WTC11 (cell line): Measurements from ENCODE around the gene GALM. TPM values are rescaled to one million over a fixed set of nuclear protein-coding genes. Genes with fewer than 3 reads are reported as not detected.

Source experiments
- ATAC-seq: fragments of 200-7000 bp; cut with Tn5 transposase; 2 replicates; pipeline ENCODE4 v1.10.0; 2021; ENCODE audit warnings: mild to moderate bottlenecking, moderate library complexity
- CTCF ChIA-PET: fragments of 300-600 bp; sonication (Branson Sonifier 250); formaldehyde crosslinking; loops from one replicate; lab custom pipeline; 2021; ENCODE audit warnings: antibody characterized with exemption; lab: Charles Lee
- POLR2A ChIA-PET: fragments of 350-600 bp; sonication (Branson Sonifier 250); formaldehyde crosslinking; loops from one replicate; lab custom pipeline; 2021; ENCODE audit warnings: antibody characterized with exemption; lab: Charles Lee
- DNase-seq: peaks from one replicate; pipeline ENCODE4 v3.0.0; 2021; ENCODE audit warnings: low spot score
- H3K27ac Mint-ChIP-seq: 2 replicates; pipeline ENCODE4 v1.8.0; 2021; ENCODE audit warnings: mixed read lengths
- H3K27me3 Mint-ChIP-seq: 2 replicates; pipeline ENCODE4 v1.8.0; 2021; ENCODE audit warnings: low read depth, mild to moderate bottlenecking, moderate library complexity, mixed read lengths
- H3K36me3 Mint-ChIP-seq: 2 replicates; pipeline ENCODE4 v1.8.0; 2021; ENCODE audit warnings: mixed read lengths
- H3K4me1 Mint-ChIP-seq: 2 replicates; pipeline ENCODE4 v1.8.0; 2022; ENCODE audit warnings: mixed read lengths
- H3K4me3 Mint-ChIP-seq: 2 replicates; pipeline ENCODE4 v1.8.0; 2021; ENCODE audit warnings: mild to moderate bottlenecking, moderate library complexity, mixed read lengths
- H3K9me3 Mint-ChIP-seq: 2 replicates; pipeline ENCODE4 v1.8.0; 2021; ENCODE audit warnings: mixed read lengths
- AFF4 ChIP-seq: sonication (generic); formaldehyde crosslinking; IDR thresholded peaks from 2 replicates; pipeline ENCODE4 v1.8.1; 2023; ENCODE audit warnings: mild to moderate bottlenecking, missing genetic modification reagents, borderline replicate concordance
- AR ChIP-seq: fragments of 250-450 bp; sonication (Bioruptor Pico); IDR thresholded peaks from 2 replicates; pipeline ENCODE4 v1.9.0; 2021; ENCODE audit warnings: mild to moderate bottlenecking
- ATF2 ChIP-seq: sonication (generic); formaldehyde crosslinking; IDR thresholded peaks from 2 replicates; pipeline ENCODE4 v1.8.1; 2022; ENCODE audit warnings: low read depth, missing genetic modification reagents, borderline replicate concordance
- CREB1 ChIP-seq: sonication (generic); formaldehyde crosslinking; IDR thresholded peaks from 2 replicates; pipeline ENCODE4 v1.8.0; 2023; ENCODE audit warnings: mild to moderate bottlenecking, missing genetic modification reagents
- CREM ChIP-seq: sonication (generic); formaldehyde crosslinking; IDR thresholded peaks from 2 replicates; pipeline ENCODE4 v1.8.1; 2022; ENCODE audit warnings: mild to moderate bottlenecking, missing genetic modification reagents, moderate library complexity
- EMX1 ChIP-seq: fragments of 250-450 bp; sonication (Bioruptor Pico); IDR thresholded peaks from 2 replicates; pipeline ENCODE4 v1.8.0; 2021; ENCODE audit warnings: mild to moderate bottlenecking
- FOXJ3 ChIP-seq: sonication (generic); formaldehyde crosslinking; IDR thresholded peaks from 2 replicates; pipeline ENCODE4 v1.9.0; 2021; ENCODE audit warnings: missing genetic modification reagents, mild to moderate bottlenecking, borderline replicate concordance
- FOXP1 ChIP-seq: sonication (generic); formaldehyde crosslinking; IDR thresholded peaks from 2 replicates; pipeline ENCODE4 v1.8.0; 2022; ENCODE audit warnings: missing genetic modification reagents, mild to moderate bottlenecking, moderate library complexity, borderline replicate concordance
- JUN ChIP-seq: sonication (generic); formaldehyde crosslinking; IDR thresholded peaks from 2 replicates; pipeline ENCODE4 v1.8.0; 2023; ENCODE audit warnings: mild to moderate bottlenecking, missing genetic modification reagents
- MAX ChIP-seq: sonication (generic); formaldehyde crosslinking; IDR thresholded peaks from 2 replicates; pipeline ENCODE4 v1.8.0; 2022; ENCODE audit warnings: mild to moderate bottlenecking, missing genetic modification reagents
- NFATC4 ChIP-seq: fragments of 250-450 bp; sonication (Bioruptor Pico); IDR thresholded peaks from 2 replicates; pipeline ENCODE4 v1.9.0; 2021; ENCODE audit warnings: mild to moderate bottlenecking
- NFE2L1 ChIP-seq: sonication (generic); formaldehyde crosslinking; IDR thresholded peaks from 2 replicates; pipeline ENCODE4 v1.8.1; 2023; ENCODE audit warnings: missing genetic modification reagents
- PRRX2 ChIP-seq: fragments of 250-450 bp; sonication (Bioruptor Pico); IDR thresholded peaks from 2 replicates; pipeline ENCODE4 v1.8.0; 2021; ENCODE audit warnings: mild to moderate bottlenecking
- SMAD3 ChIP-seq: sonication (generic); formaldehyde crosslinking; IDR thresholded peaks from 2 replicates; pipeline ENCODE4 v1.8.0; 2022; ENCODE audit warnings: missing genetic modification reagents, mild to moderate bottlenecking, borderline replicate concordance
- TCF7 ChIP-seq: sonication (generic); formaldehyde crosslinking; IDR thresholded peaks from 2 replicates; pipeline ENCODE4 v1.8.0; 2022; ENCODE audit warnings: mild to moderate bottlenecking, low read depth, missing genetic modification reagents, moderate library complexity
- USF2 ChIP-seq: sonication (generic); formaldehyde crosslinking; IDR thresholded peaks from 2 replicates; pipeline ENCODE4 v1.8.1; 2023; ENCODE audit warnings: mild to moderate bottlenecking, missing genetic modification reagents, moderate library complexity
- ZNF138 ChIP-seq: sonication (generic); formaldehyde crosslinking; conservative IDR thresholded peaks from 2 replicates; pipeline ENCODE4 v1.8.1; 2022; ENCODE audit warnings: mild to moderate bottlenecking, moderate library complexity, missing genetic modification reagents
- ZNF396 ChIP-seq: fragments of 250-450 bp; sonication (Bioruptor Pico); IDR thresholded peaks from 2 replicates; pipeline ENCODE4 v1.8.0; 2021; ENCODE audit warnings: mild to moderate bottlenecking, moderate library complexity, borderline replicate concordance
- ZNF671 ChIP-seq: fragments of 250-450 bp; sonication (Bioruptor Pico); IDR thresholded peaks from 2 replicates; pipeline ENCODE4 v1.8.0; 2021; ENCODE audit warnings: mild to moderate bottlenecking
- total RNA-seq: library from RNA; stranded (reverse); gene quantifications from 3 replicates; pipeline ENCODE4 v1.2.3, GENCODE V29; 2021
- TF ChIP-seq, protein P1 (sequence below): fragments of 250-450 bp; sonication (Bioruptor Pico); IDR thresholded peaks from 2 replicates; pipeline ENCODE4 v1.9.0; 2021; ENCODE audit warnings: mild to moderate bottlenecking
- TF ChIP-seq, protein P2 (sequence below): sonication (generic); formaldehyde crosslinking; IDR thresholded peaks from 2 replicates; pipeline ENCODE4 v1.8.0; 2023; ENCODE audit warnings: missing genetic modification reagents

Gene GALM
- total RNA-seq, 1 experiment from 2014 or later: 11.2 TPM

DNA sequence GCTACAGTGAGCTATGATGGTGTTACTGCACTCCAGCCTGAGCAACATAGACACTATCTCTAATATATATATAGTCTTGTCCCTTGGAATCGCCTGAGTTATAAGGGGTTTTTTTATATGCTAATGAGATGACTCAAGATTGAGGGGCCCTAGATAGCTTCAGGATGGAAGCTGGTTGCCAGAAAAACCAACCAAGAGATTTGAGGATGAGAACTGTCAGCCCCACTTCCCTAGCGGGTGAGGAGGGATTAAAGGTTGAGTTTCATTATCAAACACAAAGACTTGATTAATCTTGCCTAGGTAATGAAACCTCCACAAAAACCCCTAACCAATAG lies 12.6 kb upstream of the GALM start (continued):
- TF ChIP-seq AFF4 (no peak), AR (no peak), MAX (CRISPR knock-in tag) (no peak), CREB1 (CRISPR knock-in tag) (no peak), FOXJ3 (CRISPR knock-in tag) (no peak), ATF2 (CRISPR knock-in tag) (no peak)
- TF ChIP-seq, protein P1, sequence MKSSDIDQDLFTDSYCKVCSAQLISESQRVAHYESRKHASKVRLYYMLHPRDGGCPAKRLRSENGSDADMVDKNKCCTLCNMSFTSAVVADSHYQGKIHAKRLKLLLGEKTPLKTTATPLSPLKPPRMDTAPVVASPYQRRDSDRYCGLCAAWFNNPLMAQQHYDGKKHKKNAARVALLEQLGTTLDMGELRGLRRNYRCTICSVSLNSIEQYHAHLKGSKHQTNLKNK (CRISPR knock-in tag): no peak

DNA sequence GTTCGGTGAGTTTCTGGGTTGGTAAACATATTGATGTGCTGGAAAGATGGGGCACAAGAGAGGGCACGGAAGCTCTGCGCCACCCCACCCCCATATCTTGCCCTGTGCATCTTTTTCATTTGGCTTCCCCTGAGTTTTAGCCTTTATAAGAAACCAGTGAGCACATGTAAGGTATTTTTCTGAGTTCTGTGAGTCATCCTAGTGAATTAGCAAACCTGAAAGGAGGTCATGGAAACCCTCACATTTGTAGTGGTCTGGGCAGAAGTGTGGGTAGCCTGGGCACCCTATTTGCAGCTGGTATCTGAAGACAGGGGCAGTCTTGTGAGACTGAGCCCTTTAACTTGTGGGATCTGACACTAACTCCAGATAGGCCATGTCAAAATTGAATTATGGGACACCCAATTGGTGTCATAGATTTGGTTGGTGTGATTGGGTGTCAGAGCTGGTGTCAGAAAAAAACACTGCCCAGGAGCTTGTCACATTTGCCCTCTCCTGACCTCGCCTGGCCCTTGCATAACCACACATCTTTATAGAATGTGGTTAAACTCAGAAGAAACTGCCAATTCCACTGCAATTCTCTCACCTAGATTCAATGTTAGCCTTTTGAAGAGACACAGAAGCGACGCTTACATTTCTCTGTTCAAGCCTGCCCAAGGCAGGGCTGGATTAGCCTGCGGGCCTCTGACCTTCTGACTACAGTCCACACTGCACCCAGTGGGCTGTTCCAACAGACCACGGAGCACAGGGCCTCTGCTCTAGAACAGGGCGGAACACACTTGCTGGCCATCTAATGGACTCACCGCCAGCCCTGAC lies 12.0 kb upstream of the GALM start:
- H3K9me3 Mint-ChIP-seq: no peaks in the 10 kb centered on the region
- no peaks in the 10 kb centered on the region for H3K4me1 Mint-ChIP-seq
- no peaks in the 10 kb centered on the region; the same call in 1 of the 2 replicates for H3K27me3 Mint-ChIP-seq
- ChIA-PET CTCF (interaction anchor here (0.5 to 1.5 kb wide), 2 partner anchors 73 to 1753 kb away, joined by 3 to 5 read pairs; no protein-coding TSS in a partner anchor), POLR2A (no interaction called here)
- peak; percentile 32; the same call in 1 of the 2 replicates for ATAC-seq
- no peak for TF ChIP-seq FOXP1 (CRISPR knock-in tag)
- no peak for TF ChIP-seq PRRX2
- no peak for TF ChIP-seq ZNF396 (CRISPR knock-in tag)
- TF ChIP-seq USF2 (CRISPR knock-in tag): no peak
- TF ChIP-seq ZNF138 (CRISPR knock-in tag): no peak
- TF ChIP-seq CREM: no peak
- TF ChIP-seq, protein P2, sequence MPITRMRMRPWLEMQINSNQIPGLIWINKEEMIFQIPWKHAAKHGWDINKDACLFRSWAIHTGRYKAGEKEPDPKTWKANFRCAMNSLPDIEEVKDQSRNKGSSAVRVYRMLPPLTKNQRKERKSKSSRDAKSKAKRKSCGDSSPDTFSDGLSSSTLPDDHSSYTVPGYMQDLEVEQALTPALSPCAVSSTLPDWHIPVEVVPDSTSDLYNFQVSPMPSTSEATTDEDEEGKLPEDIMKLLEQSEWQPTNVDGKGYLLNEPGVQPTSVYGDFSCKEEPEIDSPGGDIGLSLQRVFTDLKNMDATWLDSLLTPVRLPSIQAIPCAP (CRISPR knock-in tag): no peak
- no peak for TF ChIP-seq JUN (CRISPR knock-in tag)
- TF ChIP-seq NFE2L1 (CRISPR knock-in tag): no peak
- TF ChIP-seq ZNF671: no peak
- TF ChIP-seq SMAD3 (CRISPR knock-in tag): no peak
- no peak for TF ChIP-seq NFATC4
- no peak for TF ChIP-seq EMX1 (CRISPR knock-in tag)
- no peak for TF ChIP-seq ATF2 (CRISPR knock-in tag)
- TF ChIP-seq TCF7 (CRISPR knock-in tag): no peak
- no peak for DNase-seq
- H3K4me3 Mint-ChIP-seq: no peak overlapping the region
- H3K36me3 Mint-ChIP-seq: no peaks in the 10 kb centered on the region
- H3K27ac Mint-ChIP-seq: no peak overlapping the region
